DMS 273 (cell line): Measurements from ENCODE around the gene CAPN9.
A peak's percentile ranks its signal among the peaks of the same experiment; 100 is the strongest.
"Not testable (repeated sequence)": the region's sequence is repeated elsewhere in the genome, so short reads cannot be mapped to it uniquely, and the experiment has no call there.

ENCODE experiments used
- DNase-seq: peaks from one replicate; lab custom pipeline; 2025; ENCODE audit not compliant: unreplicated experiment; lab: John Stamatoyannopoulos, UW

CAPN9 gene

DNA sequence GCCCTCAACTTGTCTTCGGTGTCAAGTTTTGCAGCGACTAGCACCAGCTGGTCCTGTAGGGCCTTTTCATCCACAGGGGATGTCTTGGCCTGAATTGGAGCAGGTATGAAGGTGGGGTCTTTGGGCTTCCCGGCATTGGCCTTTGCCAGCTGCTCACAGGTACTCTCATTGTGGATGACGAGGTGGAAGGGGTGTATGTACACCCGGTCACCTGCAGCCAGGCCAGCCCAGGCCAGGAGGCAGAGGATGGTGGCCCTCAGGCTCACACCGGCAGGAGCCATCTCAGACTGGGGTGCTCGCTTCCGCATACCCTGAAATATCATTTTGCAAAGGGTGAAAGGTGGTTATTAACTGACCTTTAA is 36.7 kb upstream of the CAPN9 start:
- no peak for DNase-seq

DNA sequence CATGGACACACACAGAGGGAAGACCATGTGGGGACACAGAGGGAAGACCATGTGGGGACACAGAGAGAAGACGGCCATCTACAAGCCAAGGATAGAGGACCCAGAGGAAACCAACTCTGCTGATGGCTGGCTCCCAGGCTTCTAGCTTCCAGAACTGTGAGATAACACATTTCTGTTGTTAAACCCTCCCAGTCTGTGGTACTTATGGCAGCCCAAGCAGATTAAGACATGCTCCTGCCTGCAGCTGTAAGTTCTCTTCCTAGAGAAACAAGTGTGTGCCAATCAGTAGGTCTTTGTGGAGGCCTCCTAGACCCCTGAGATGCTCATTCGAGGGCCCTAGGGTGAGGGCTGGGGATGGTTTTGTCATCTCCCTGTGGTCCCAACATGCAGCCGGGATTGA is 35.9 kb upstream of the CAPN9 start:
- no peak for DNase-seq

DNA sequence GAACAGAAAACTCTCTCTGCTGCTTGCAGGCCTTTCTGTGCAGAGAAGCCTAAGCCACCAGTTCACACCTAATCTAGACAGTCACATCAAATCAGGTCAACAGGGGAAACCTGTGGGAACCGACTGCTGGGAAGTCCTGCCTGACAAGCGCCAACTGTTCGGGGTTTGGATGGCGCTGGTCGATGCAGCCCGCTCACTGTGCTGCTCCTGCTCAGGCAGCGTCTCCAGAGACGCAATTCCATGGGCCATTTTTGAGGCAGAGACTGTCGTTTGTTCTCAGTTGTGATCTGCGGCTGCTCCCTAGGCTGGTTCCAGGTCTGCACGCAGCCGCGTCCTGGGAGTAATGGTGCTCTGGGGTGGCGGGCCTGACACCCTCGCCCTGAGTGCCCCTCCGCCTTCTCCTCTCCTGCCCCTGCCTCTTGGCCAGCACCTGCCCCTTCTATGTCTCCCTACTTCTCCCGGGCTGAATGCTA is 34.7 kb upstream of the CAPN9 start:
- no peak for DNase-seq

DNA sequence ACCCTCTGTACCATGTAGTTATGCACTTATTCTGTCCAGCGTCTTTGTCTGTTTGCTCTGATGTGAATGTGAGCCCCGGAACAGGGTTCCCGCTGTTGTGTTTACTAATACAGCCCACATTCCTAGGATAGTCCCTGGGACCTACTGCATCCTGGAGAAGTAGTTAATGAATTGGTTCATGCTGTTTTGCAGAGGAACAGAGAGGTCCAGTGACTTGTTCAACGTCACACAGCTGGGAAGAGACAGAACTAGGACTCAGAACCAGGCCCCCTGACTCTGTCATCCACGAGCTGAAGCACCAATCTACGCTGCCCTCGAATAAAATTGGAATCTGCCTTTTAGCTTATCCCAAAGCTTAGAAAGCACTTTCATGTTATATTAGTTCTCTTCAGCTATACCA is 34.0 kb upstream of the CAPN9 start:
- DNase-seq: no peak

DNA sequence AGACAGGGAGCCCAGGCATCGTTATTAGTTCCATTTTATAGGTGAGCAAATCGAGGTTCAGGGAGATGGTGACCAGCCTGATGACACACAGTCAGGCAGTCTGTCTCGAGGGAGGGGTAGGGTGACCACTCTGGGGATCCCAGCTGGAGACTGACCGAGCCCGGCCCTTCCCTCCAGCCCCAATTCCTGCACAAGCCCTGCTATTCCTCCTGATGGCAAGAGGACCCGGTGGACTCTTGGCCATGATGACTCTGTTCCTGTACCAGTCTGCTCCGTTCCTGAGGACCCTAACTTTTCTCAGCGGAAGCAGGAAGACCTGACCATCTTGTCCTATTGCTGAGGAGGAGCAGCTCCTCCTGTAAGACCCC is 33.7 kb upstream of the CAPN9 start:
- no peak for DNase-seq

DNA sequence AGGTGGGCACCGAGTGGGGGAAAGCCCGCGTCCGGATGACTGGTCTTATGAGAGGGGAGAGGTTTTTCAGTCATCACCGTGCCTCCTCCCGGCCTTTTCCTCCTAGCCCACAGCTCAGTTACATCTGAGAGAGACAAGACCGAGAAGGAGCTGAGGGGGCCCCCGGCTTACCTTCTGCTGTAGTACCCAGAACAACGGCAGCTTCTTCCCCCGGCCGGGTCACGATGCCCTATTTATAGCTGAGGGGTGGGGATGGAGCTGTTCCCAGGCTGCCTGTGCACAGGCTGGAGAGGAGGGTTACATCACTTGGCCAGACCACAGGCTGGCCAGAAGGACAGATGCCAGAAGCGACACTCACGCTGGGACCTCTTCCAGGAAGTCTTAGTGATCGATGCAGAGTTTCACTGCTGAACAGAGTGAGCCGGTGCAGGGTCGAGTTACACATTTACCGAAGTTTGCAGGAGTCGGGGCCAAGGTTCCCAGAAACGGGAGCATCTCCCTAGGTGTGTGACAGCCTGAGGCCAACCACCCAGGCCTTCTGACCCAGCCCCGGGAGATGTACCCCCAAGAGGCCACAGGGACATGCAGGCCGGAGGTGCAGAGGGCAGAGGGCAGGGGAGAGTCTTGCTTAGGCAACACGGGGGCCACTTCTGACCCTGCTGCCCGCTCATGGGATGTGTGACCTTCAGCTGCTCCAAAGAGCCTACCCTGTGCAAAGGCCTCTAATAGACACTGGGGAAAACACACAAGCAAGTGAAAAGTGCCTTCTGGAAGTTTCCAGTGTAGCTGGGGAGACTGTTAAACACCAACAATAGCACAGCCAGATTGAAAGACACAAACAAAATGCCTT is 33.0 kb upstream of the CAPN9 start, which contains the start of gene AGT:
Gene AGT (minus strand): TSS at position 208 of the 850 bp plus-strand sequence. CDS start 3,299 bp downstream, outside the sequence.
- DNase-seq: peak; percentile 76

DNA sequence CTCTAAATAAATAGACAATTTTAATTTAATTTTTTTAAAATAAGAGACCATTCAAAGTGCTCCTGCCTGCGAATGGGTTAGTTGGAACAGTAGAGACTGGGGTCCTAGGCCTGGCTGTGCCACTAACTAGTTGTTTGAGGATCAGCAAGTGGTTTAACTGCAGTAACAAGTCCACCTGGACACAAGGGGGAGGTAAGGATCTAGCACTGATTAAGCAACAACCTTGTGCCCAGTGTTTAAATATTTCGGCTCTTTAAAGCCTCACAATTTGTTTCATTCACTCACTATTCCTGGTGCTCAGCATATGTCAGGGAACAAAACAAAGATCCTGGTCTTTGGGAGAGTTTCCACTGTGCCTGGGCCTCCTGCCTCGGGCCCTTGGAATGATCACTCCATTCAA is 31.7 kb upstream of the CAPN9 start:
- DNase-seq: peak; percentile 28

DNA sequence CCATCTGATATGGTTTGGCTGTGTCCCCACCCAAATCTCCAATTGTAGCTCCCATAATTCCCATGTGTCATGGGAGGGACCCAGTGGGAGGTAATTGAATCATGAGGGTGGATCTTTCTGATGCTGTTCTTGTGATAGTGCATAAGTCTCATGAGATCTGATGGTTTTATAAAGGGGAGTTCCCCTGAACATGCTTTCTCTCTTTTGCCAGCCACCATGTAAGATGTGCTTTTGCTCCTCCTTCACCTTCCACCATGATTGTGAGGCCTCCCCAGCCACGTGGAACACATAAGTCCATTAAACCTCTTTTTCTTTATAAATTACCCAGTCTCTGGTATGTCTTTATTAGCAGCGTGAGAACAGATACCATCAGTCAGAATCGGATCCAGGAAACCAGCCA is 30.7 kb upstream of the CAPN9 start:
- not testable (repeated sequence) for DNase-seq

DNA sequence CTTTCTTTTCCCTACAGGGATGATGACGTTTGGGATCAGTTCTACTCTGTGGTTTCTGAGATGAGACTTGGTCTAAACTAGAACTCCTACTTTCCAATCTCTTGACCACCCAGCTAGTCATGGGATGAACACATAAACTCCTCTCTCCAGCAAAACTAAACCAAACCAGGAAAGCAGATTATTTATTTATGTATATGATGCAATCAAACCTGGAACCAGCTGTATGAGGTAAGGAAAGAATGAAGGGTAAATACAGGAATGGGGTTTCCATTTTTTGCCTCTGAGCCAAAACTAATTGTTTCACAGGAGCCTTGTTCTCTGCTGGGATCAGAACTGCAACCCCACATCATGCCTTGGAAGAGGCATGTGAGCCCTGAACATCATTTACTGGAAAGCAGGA is 29.9 kb upstream of the CAPN9 start:
- no peak for DNase-seq

DNA sequence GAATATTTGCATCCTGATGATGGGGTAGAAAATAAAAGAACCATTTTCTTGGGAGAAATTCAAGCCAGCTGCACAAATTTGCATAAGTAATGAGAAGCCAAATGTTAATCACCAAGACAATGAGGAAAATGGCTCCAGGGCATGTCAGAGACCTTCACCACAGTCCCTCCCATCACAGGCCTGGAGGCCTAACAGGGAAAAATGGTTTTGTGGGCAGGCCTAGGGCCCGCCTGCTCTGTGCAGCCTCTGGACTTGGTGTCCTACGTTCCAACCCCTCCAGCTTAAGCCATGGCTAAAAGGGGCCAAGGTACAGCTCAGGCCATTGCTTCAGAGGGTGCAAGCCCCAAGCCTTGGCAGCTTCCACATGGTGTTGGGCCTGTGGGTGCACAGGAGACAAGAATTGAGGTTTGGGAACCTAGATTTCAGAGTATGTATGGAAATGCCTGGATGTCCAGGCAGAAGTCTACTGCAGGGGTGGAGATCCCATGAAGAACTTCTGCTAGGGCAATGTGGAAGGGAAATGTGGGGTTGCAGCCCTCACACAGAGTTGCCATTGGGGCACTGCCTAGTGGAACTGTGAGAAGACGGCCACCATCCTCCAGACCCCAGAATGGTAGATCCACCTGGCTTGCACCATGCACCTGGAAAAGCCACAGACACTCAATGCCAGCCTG is 25.2 kb upstream of the CAPN9 start:
- not testable (repeated sequence) for DNase-seq

DNA sequence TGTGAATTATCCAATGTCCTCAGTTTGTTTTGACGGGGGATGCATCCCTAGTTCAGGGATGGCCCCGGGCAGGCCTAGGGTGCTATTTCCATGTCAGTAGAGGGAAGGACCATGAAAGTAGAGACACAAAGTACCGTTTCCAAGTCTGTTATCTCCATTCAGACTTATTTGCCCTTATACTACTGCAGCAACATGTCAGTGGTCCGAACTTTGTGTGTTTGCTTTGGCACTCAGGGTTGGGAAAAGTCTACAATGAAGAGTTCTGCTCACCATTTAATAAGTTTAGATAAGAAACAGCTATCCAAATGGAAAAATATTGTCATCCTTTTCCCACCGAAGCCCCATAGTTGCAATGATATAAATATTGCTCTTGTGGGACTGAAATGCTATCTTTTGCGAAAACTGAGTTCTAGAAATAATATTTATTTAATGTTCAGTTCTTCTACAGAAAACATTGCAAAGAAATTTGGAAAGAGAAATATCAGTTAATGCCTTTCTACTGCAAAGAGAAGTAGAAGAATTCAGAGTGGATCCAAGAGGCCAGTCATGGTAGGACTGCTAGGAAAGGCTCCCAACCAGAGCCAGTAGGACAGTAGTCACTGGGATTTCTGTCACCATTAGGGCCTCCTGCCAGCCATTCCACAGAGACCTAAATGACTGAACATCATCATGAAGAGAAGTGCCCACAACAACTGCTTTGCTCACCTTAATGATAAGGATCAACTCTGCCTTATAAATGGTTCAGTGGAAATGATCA is 21.8 kb upstream of the CAPN9 start:
- DNase-seq: no peak

DNA sequence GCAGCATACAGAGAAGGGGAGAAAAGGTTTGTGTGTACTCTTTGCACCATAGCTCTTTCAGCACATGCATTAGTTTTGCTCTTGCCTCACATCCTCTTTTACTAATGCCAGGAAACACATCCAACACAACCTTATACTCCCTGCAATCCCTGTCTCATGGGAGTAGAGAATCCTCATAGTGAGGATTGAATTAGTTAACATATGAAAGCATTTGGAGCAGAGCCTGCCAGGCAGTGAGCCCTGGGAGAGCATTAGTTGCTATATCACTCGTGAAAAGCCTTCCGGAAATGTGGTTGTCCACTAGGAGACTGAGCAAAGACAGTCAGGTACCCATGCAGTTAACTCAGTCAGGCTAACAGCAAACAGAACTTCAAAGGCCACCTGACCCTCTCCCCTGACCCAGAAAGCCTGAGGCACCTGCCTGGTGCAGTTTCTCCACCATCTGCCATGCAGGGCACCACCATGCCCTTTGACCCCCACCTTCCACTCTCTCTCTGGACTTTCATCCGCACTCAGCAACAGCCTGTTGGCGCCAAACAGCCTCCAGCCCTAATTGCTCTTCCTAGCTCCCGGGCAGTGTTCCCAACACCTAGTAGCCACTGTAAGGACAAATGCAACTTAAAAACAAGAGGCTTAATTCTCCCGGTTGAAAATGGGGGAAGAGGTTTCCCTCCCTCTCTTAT is 18.3 kb upstream of the CAPN9 start:
- peak; percentile 39 for DNase-seq

DNA sequence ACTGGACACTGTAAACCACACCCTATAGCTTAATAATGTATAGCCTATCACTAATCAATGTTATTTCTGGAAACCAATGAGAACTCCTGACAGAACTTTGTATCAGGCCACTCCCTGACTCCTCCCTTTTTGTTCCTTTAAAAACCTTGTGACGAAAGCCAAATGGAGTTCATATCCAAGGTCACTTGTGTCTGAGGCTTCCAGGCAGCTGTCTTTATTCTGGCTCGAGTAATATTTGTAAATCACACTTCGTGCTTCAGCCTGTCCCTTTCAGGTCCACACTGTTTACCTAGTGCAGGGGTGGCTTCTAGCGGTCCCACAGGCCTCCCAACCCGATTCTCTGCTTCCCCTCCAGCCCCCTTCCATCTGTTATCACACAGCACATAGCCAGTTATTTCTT is 16.2 kb upstream of the CAPN9 start:
- DNase-seq: peak; percentile 27

DNA sequence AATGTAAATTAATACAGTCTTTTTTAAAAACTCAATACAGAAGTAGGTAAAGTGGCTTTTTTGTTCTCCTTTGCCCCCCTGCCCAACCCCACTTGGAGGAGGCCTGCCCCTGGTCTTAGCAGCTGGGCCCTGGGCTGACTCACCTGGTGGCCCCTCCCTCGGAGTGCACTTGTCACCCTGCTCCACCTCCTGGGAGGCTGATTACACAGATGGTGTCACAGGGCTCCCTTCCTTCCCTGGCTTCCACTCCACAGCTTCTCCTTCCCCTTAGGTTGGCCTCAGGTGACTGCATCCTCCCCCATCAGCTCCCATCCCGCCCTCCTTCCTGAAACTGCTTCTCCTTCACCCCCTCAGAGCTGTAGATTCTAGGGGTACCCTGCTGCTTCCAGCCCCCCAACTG is 11.7 kb upstream of the CAPN9 start:
- peak; percentile 15 for DNase-seq

DNA sequence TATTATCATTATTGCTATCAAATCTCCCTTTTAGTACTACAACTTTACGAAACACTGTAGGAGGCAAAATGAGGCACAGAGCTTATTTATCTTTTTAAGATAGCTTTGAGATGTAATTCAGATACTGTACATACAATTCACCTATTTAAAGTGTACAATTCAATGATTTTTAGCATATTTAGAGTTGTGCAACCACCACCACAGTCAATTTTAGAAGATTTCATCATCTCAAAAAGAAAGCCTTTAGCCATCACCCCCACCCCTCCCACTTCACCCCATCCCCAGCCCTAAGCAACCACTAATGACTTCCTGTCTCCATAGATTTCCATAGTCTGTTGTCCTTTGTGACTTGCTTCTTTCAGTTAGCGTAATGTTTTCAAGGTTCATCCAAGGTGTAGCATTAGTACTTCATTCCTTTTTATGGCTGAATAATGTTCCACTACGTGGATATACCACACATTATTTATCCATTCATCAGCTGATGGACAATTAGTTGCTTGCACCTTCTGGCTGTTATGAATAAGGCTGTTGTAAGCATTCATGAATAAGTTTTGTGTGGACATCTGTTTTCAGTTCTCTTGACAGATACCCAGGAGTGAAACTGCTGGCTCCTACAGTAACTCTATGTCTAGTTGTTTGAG is 9.4 kb upstream of the CAPN9 start:
- DNase-seq: no peak

DNA sequence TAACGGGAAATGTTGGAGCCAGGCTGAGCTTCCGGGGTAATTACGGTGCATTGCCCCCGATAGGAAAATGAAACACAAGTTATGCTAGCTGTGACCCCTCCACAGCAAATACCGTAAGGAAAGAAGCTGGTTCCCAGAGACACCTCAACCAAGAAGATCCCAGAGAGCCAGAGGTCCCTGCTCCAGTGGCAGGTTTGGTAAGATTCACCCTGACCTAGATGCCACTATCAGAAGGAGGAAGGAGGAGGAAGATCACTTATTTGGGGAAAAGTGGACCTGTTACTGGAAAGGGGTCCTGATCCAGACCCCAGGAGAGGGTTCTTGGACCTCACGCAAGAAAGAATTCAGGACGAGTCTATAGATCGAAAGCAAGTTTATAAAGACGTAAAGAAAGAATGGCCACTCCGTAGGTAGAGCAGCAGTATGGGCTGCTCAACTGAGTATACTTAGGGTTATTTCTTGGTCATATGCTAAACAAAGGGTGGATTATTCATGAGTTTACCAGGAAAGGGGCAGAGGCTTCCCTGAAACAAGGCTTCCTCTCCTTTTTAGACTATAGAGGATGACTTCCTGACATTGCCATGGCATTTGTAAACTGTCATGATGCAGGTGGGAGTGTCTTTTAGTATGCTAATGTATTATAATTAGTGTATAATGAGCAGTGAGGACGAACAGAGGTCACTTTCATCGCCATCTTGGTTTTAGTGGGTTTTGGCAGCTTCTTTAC is 7.5 kb upstream of the CAPN9 start:
- no peak for DNase-seq

DNA sequence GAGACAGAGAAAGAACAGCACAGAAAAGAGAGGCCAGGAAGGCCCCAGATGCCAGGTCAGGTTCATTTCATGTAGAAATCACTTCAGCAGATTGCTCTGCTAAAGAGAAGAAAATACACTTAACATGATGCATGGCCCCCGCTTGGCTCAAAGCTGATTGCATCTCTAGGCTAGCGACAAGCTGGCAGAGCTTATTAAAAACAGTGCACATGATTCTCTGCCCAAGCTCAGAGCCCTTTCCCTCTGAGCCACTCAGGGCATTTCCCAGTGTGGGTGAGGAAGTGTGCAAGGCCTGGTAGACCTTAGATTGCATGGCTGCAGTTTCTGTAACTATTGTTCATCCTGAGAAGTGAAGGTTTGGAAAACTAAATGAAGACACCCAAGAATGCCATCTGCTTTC is 3.3 kb upstream of the CAPN9 start:
- peak; percentile 74 for DNase-seq

DNA sequence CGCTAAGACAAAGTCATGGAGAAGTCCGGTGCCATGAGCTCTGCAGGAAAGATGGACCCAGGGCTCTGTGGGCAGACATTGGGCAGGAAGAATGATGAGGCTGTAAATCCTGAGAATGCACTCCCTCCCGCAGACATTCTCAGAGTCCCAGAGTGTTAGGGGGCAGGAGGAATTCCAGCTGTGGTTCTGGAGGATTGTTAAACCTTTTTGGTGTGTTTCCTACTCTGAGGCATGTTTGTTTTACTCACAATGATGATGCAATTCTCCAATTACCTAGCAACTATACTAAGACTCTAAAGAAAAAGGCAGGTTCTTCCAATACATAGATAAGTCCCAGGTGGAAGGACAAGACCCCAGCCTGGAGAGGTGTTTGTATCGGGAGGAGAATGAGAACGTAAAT is 2.8 kb upstream of the CAPN9 start:
- peak; percentile 42 for DNase-seq

DNA sequence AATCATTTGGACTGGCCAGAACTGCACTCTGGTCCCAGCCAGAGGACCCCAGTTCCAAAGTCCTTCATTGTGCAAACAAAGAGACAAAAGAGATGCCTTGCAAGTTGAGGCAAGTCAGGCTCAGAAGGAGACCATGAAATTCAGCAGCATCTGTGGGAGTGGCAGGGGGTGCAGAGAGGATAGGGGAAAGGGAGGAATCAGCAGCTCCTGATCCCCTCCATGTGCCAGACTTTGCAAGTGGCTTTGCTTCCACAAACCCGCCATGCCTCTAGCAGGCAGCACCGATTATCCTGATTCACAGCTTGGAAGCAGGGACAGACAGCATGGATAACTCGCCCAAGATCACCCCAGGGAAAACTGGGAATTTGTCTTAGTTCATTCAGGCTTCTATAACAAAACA is 2.1 kb upstream of the CAPN9 start:
- peak; percentile 64 for DNase-seq

DNA sequence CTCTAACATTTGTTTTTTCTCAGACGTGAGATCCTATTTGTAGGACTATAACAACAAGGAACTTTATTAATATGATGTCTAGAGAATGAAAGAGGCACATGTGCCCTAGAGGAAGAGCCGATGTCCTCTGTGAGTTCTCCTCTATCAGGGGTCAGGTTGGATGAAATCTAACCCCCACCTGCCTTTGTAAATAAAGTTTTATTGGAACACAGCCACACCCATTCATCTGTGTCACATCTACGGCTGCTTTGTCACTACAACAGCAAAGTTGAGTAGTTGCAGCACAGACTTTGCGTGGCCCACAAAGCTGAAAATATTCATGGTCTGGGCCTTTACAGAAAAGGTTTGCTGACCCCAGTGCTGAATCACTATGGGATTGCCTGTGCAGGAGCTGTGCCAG is 571 bp upstream of the CAPN9 start:
- DNase-seq: peak; percentile 25
